Activated CD4-positive, alpha-beta T cell treated with anti-CD3 and anti-CD28 coated beads for 36 hours (primary cell): Measurements from ENCODE around the gene QSOX2. TPM values are rescaled to one million over a fixed set of nuclear protein-coding genes. Genes with fewer than 3 reads are reported as not detected.
A peak's percentile ranks its signal among the peaks of the same experiment; 100 is the strongest.

Experiments used
- ATAC-seq: fragments of 200-7000 bp; cut with Tn5 transposase; one replicate; pipeline ENCODE4 v1.10.0; 2021; ENCODE audit warnings: mild to moderate bottlenecking, moderate library complexity
- CTCF ChIA-PET: fragments of 350-600 bp; sonication (Branson Sonifier 250); formaldehyde crosslinking; loops from one replicate; lab custom pipeline; 2021; ENCODE audit warnings: antibody characterized with exemption; lab: Charles Lee
- POLR2A ChIA-PET: fragments of 350-600 bp; sonication (Branson Sonifier 250); formaldehyde crosslinking; loops from one replicate; lab custom pipeline; 2021; ENCODE audit warnings: antibody characterized with exemption, inconsistent platforms; lab: Charles Lee
- DNase-seq: peaks from one replicate; pipeline ENCODE4 v3.0.0-alpha.2; 2020
- H3K27ac Mint-ChIP-seq: one replicate; pipeline ENCODE4 v1.8.0; 2021; ENCODE audit warnings: mixed read lengths
- H3K27me3 Mint-ChIP-seq: one replicate; pipeline ENCODE4 v1.8.0; 2021; ENCODE audit warnings: mixed read lengths
- H3K36me3 Mint-ChIP-seq: one replicate; pipeline ENCODE4 v1.8.0; 2021; ENCODE audit warnings: low read depth, mixed read lengths
- H3K4me1 Mint-ChIP-seq: one replicate; pipeline ENCODE4 v1.8.0; 2021; ENCODE audit warnings: mixed read lengths
- H3K4me3 Mint-ChIP-seq: one replicate; pipeline ENCODE4 v1.8.0; 2021; ENCODE audit warnings: mild to moderate bottlenecking, moderate library complexity, mixed read lengths
- H3K9me3 Mint-ChIP-seq: one replicate; pipeline ENCODE4 v1.8.0; 2021; ENCODE audit warnings: low read depth, mixed read lengths
- intact Hi-C, 2 experiments: fragments of 100-400 bp; cut with DNase I in 1 of 2; cut with micrococcal nuclease in 1 of 2; formaldehyde crosslinking; loops; one replicate each; pipeline versions ENCODE4 v1.14.2 to v1.15.1; 2022 to 2024; cut with DNase I, micrococcal nuclease
- total RNA-seq, 2 experiments: library from RNA; stranded (reverse); gene quantifications; one replicate each; pipeline ENCODE4 v1.2.3, GENCODE V29; 2021

QSOX2 gene
- total RNA-seq, 2 experiments from 2014 or later = 18.1 to 21.2 TPM

- ATAC-seq = no peak
- Mint-ChIP-seq H3K9me3 (no peaks in the 10 kb centered on the region), H3K36me3 (no peaks in the 10 kb centered on the region), H3K27me3 (peaks cover 26% of the 10 kb centered on the region), H3K4me3 (no peak overlapping the region), H3K27ac (no peak overlapping the region), H3K4me1 (no peaks in the 10 kb centered on the region)
- intact Hi-C loops = no loop called here
- DNase-seq = no peak
- POLR2A ChIA-PET = no interaction called here
- CTCF ChIA-PET = no interaction called here
Measured at GRCh38 chr9:136203408-136204144, 42.0 kb downstream of the QSOX2 start.

GRCh38 chr9:136202454-136203407, 42.9 kb downstream of the QSOX2 start:
- peaks cover 34% of the 10 kb centered on the region for H3K27me3 Mint-ChIP-seq
- no peak for ATAC-seq
- H3K4me1 Mint-ChIP-seq = no peaks in the 10 kb centered on the region
- no peak overlapping the region for H3K4me3 Mint-ChIP-seq
- H3K27ac Mint-ChIP-seq = no peak overlapping the region
- ChIA-PET CTCF (no interaction called here), POLR2A (no interaction called here)
- intact Hi-C loops = no loop called here
- no peaks in the 10 kb centered on the region for H3K36me3 Mint-ChIP-seq
- DNase-seq = no peak
- no peaks in the 10 kb centered on the region for H3K9me3 Mint-ChIP-seq

GRCh38 chr9:136201609-136202453, 43.8 kb downstream of the QSOX2 start:
- DNase-seq = peak; percentile 41
- POLR2A ChIA-PET = interaction anchor here (0.6 kb wide), 1 partner anchor 37 kb away, joined by 7 read pairs; no protein-coding TSS in a partner anchor

GRCh38 chr9:136201174-136201573, 44.4 kb downstream of the QSOX2 start:
- intact Hi-C loops = no loop called here
- Mint-ChIP-seq H3K4me1 (peaks cover 6% of the 10 kb centered on the region), H3K36me3 (no peaks in the 10 kb centered on the region), H3K4me3 (no peak overlapping the region), H3K27me3 (peaks cover 43% of the 10 kb centered on the region), H3K9me3 (no peaks in the 10 kb centered on the region), H3K27ac (no peak overlapping the region)
- POLR2A ChIA-PET = no interaction called here
- CTCF ChIA-PET = interaction anchor here (0.5 kb wide), 1 partner anchor 26 kb away, joined by 4 read pairs; no protein-coding TSS in a partner anchor
- no peak for DNase-seq
- ATAC-seq = no peak

More at GRCh38 chr9:136201609-136202453, 43.8 kb downstream of the QSOX2 start:
- Mint-ChIP-seq H3K4me3 (no peak overlapping the region), H3K9me3 (no peaks in the 10 kb centered on the region), H3K27ac (no peak overlapping the region), H3K4me1 (peaks cover under 1% of the 10 kb centered on the region), H3K36me3 (no peaks in the 10 kb centered on the region), H3K27me3 (peaks cover 37% of the 10 kb centered on the region)
- ATAC-seq = no peak
- intact Hi-C loops = no loop called here
- CTCF ChIA-PET = interaction anchor here (0.5 kb wide), 1 partner anchor 26 kb away, joined by 4 read pairs; no protein-coding TSS in a partner anchor

GRCh38 chr9:136200424-136200823, 45.2 kb downstream of the QSOX2 start:
- H3K27me3 Mint-ChIP-seq = peaks cover 47% of the 10 kb centered on the region
- no peaks in the 10 kb centered on the region for H3K36me3 Mint-ChIP-seq
- intact Hi-C loops = no loop called here
- POLR2A ChIA-PET = no interaction called here
- no peak overlapping the region for H3K27ac Mint-ChIP-seq
- no peak for ATAC-seq
- no peak for DNase-seq
- peaks cover 7% of the 10 kb centered on the region for H3K4me1 Mint-ChIP-seq
- H3K4me3 Mint-ChIP-seq = no peak overlapping the region
- no peaks in the 10 kb centered on the region for H3K9me3 Mint-ChIP-seq
- CTCF ChIA-PET = no interaction called here

- H3K9me3 Mint-ChIP-seq = no peaks in the 10 kb centered on the region
- peaks cover 54% of the 10 kb centered on the region for H3K27me3 Mint-ChIP-seq
- DNase-seq (no peak), ATAC-seq (no peak)
- H3K4me1 Mint-ChIP-seq = peaks cover 7% of the 10 kb centered on the region
- no peaks in the 10 kb centered on the region for H3K36me3 Mint-ChIP-seq
- CTCF ChIA-PET = no interaction called here
- POLR2A ChIA-PET = no interaction called here
- intact Hi-C loops = no loop called here
- H3K4me3 Mint-ChIP-seq = no peak overlapping the region
- H3K27ac Mint-ChIP-seq = no peak overlapping the region
Measured at GRCh38 chr9:136199391-136200288, 46.0 kb downstream of the QSOX2 start.

GRCh38 chr9:136198605-136199083, 47.0 kb downstream of the QSOX2 start:
- H3K27me3 Mint-ChIP-seq = peaks cover 52% of the 10 kb centered on the region
- no peak overlapping the region for H3K4me3 Mint-ChIP-seq
- H3K36me3 Mint-ChIP-seq = no peaks in the 10 kb centered on the region
- no peaks in the 10 kb centered on the region for H3K9me3 Mint-ChIP-seq
- peaks cover 7% of the 10 kb centered on the region for H3K4me1 Mint-ChIP-seq
- intact Hi-C loops = no loop called here
- H3K27ac Mint-ChIP-seq = no peak overlapping the region
- ATAC-seq (no peak), DNase-seq (no peak)
- ChIA-PET CTCF (no interaction called here), POLR2A (no interaction called here)

- no peaks in the 10 kb centered on the region for H3K9me3 Mint-ChIP-seq
- no peaks in the 10 kb centered on the region for H3K36me3 Mint-ChIP-seq
- H3K27ac Mint-ChIP-seq = no peak overlapping the region
- peaks cover 7% of the 10 kb centered on the region for H3K4me1 Mint-ChIP-seq
- ATAC-seq (no peak), DNase-seq (no peak)
- intact Hi-C loops = no loop called here
- no peak overlapping the region for H3K4me3 Mint-ChIP-seq
- ChIA-PET POLR2A (no interaction called here), CTCF (no interaction called here)
- peaks cover 47% of the 10 kb centered on the region for H3K27me3 Mint-ChIP-seq
Measured at GRCh38 chr9:136197930-136198604, 47.5 kb downstream of the QSOX2 start.

- Mint-ChIP-seq H3K27me3 (peaks cover 48% of the 10 kb centered on the region), H3K4me1 (peaks cover 7% of the 10 kb centered on the region), H3K27ac (no peak overlapping the region), H3K9me3 (no peaks in the 10 kb centered on the region), H3K4me3 (no peak overlapping the region), H3K36me3 (no peaks in the 10 kb centered on the region)
- CTCF ChIA-PET = no interaction called here
- POLR2A ChIA-PET = no interaction called here
- intact Hi-C loops = no loop called here
- DNase-seq (no peak), ATAC-seq (no peak)
Measured at GRCh38 chr9:136197084-136197875, 48.3 kb downstream of the QSOX2 start.
